Hepatocyte (in vitro differentiated cells): ENCODE results near the gene DNAL4. TPM values are rescaled to one million over a fixed set of nuclear protein-coding genes. Genes with fewer than 3 reads are reported as not detected.

Experiments
- DNase-seq: peaks from one replicate; pipeline ENCODE4 v3.0.0-alpha.2; 2016; ENCODE audit warnings: low spot score
- H2AFZ ChIP-seq: fragments of 200-600 bp; sonication (generic); 2 replicates; pipeline ENCODE4 v1.6.0; 2016; ENCODE audit warnings: antibody characterized with exemption, mild to moderate bottlenecking
- H3K27ac ChIP-seq: fragments of 200-600 bp; sonication (generic); 2 replicates; pipeline ENCODE4 v1.5.1; 2016; ENCODE audit warnings: mild to moderate bottlenecking
- H3K27me3 ChIP-seq: fragments of 200-600 bp; sonication (generic); 2 replicates; pipeline ENCODE4 v1.6.1; 2016
- H3K36me3 ChIP-seq: fragments of 200-600 bp; sonication (generic); replicated peaks from 2 replicates; pipeline ENCODE4 v1.5.1; 2016; ENCODE audit warnings: low read depth; ENCODE audit not compliant: insufficient read depth
- H3K4me1 ChIP-seq: fragments of 200-600 bp; sonication (generic); 2 replicates; pipeline ENCODE4 v1.5.1; 2016; ENCODE audit warnings: mild to moderate bottlenecking, moderate library complexity; ENCODE audit not compliant: insufficient read depth
- H3K4me2 ChIP-seq: fragments of 200-600 bp; sonication (generic); 2 replicates; pipeline ENCODE4 v1.6.0; 2016
- H3K4me3 ChIP-seq: fragments of 200-600 bp; sonication (generic); 2 replicates; pipeline ENCODE4 v1.5.1; 2016; ENCODE audit warnings: mild to moderate bottlenecking
- H3K79me2 ChIP-seq: fragments of 200-600 bp; sonication (generic); 2 replicates; pipeline ENCODE4 v1.6.0; 2017; ENCODE audit warnings: mild to moderate bottlenecking
- H3K9me2 ChIP-seq: fragments of 200-600 bp; sonication (generic); replicated peaks from 2 replicates; pipeline ENCODE4 v1.6.0; 2017; ENCODE audit warnings: mild to moderate bottlenecking; ENCODE audit not compliant: insufficient read depth
- H3K9me3 ChIP-seq: fragments of 200-600 bp; sonication (generic); 2 replicates; pipeline ENCODE4 v1.5.1; 2016; ENCODE audit warnings: low read depth, mild to moderate bottlenecking
- H4K20me1 ChIP-seq: fragments of 200-600 bp; sonication (generic); 2 replicates; pipeline ENCODE4 v1.6.0; 2016; ENCODE audit warnings: mild to moderate bottlenecking; ENCODE audit not compliant: insufficient read depth, poor library complexity, severe bottlenecking
- EZH2 ChIP-seq: fragments of 200-600 bp; sonication (generic); IDR thresholded peaks from 2 replicates; pipeline ENCODE4 v1.6.1; 2016; ENCODE audit warnings: antibody characterized with exemption, mild to moderate bottlenecking, borderline replicate concordance
- EZH2phosphoT487 ChIP-seq: fragments of 200-600 bp; sonication (generic); IDR thresholded peaks from one replicate; pipeline ENCODE4 v1.6.1; 2018; ENCODE audit warnings: antibody characterized with exemption, mild to moderate bottlenecking, low read depth, moderate library complexity; ENCODE audit not compliant: unreplicated experiment, severe bottlenecking
- WGBS: methylation state at CpG from one replicate; pipeline ENCODE4 v1.1.6; 2016; ENCODE audit warnings: low lambda C conversion rate; ENCODE audit errors: missing lambda C conversion rate; 5-methylcytosine and 5-hydroxymethylcytosine counted together
- polyA plus RNA-seq: library from polyadenylated mRNA; unstranded; fragments of >200 nt; fragmentation: Nextera tagmentation; extraction: Ambion mirVana; gene quantifications from 2 replicates; pipeline ENCODE4 v1.2.1, GENCODE V29; 2016
- total RNA-seq: library from RNA; depleted of rRNA; stranded (reverse); fragments of >200 nt; gene quantifications from 2 replicates; pipeline ENCODE4 v1.2.3, GENCODE V29; 2014
- TF ChIP-seq, protein P1 (sequence below): fragments of 200-600 bp; sonication (generic); IDR thresholded peaks from 2 replicates; pipeline ENCODE4 v1.5.1; 2016; ENCODE audit warnings: antibody characterized with exemption, mild to moderate bottlenecking; ENCODE audit not compliant: poor library complexity

DNAL4 gene
- total and polyA plus RNA-seq, 2 experiments from 2014 or later, result 11.9 to 21.5 TPM

DNA sequence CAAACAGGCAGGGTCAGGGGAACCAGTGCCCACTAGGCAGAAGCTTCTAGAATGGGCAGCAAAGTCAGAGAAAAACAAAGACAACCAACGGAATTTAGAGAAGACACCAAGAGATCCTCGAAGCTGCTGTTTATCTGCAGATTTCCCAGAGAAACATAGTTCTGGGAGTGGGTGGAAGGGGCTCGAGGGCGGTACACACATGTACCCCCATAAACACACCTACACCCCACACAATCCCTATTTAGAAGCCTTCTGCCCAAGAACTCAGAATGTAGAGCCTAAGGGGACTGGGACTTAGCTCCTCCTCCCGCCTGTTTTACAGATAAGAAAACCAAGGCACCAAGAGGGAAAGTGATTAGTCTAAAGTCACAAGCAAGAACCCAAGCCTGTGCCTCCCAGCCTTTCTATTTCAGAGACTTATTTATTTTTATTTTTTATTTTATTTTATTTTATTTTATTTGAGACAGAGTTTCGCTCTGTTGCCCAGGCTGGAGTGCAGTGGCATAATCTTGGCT is 43.5 kb upstream of the DNAL4 start:
- H4K20me1 ChIP-seq, result peaks cover 2% of the 10 kb centered on the region
- H2AFZ ChIP-seq, result no peak overlapping the region
- H3K4me3 ChIP-seq, result no peak overlapping the region

DNA sequence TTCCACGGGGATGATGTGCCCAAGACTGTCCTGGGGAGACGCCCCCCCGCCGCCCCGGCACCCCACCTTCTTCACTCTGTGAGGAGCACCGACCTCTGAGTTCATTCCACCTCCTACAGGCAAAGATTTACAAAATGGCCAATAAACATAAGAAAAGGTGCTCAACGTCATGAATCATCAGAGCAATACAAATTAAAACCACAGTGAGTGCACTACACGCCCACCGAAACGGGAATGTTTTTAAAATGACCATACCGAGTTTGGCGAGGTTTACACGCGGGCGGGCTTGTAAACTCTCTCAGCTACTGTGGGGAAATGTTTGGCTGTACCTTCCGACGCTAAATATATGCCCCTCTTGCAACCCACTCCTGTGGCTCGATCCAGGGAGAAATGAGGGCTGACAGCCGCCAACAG is 42.0 kb upstream of the DNAL4 start:
- no peaks in the 10 kb centered on the region for H3K4me1 ChIP-seq
- H3K36me3 ChIP-seq, result no peaks in the 10 kb centered on the region
- 51% methylated on average over 19 of the region's 19 CpGs for WGBS
- H3K79me2 ChIP-seq, result no peaks in the 10 kb centered on the region
- DNase-seq, result no peak
- H4K20me1 ChIP-seq, result no peaks in the 10 kb centered on the region
- no peak overlapping the region for H3K27ac ChIP-seq
- no peaks in the 10 kb centered on the region for H3K27me3 ChIP-seq
- no peaks in the 10 kb centered on the region for H3K9me3 ChIP-seq
- H3K4me3 ChIP-seq, result no peak overlapping the region
- no peak overlapping the region for H3K4me2 ChIP-seq
- TF ChIP-seq EZH2, result no peak
- TF ChIP-seq, protein P1, sequence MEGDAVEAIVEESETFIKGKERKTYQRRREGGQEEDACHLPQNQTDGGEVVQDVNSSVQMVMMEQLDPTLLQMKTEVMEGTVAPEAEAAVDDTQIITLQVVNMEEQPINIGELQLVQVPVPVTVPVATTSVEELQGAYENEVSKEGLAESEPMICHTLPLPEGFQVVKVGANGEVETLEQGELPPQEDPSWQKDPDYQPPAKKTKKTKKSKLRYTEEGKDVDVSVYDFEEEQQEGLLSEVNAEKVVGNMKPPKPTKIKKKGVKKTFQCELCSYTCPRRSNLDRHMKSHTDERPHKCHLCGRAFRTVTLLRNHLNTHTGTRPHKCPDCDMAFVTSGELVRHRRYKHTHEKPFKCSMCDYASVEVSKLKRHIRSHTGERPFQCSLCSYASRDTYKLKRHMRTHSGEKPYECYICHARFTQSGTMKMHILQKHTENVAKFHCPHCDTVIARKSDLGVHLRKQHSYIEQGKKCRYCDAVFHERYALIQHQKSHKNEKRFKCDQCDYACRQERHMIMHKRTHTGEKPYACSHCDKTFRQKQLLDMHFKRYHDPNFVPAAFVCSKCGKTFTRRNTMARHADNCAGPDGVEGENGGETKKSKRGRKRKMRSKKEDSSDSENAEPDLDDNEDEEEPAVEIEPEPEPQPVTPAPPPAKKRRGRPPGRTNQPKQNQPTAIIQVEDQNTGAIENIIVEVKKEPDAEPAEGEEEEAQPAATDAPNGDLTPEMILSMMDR, result no peak
- no peak for TF ChIP-seq EZH2phosphoT487
- no peak overlapping the region for H2AFZ ChIP-seq
- H3K9me2 ChIP-seq, result no peaks in the 10 kb centered on the region

More for the DNA sequence above, 43.5 kb upstream of the DNAL4 start:
- no peaks in the 10 kb centered on the region for H3K9me2 ChIP-seq
- TF ChIP-seq EZH2phosphoT487 (no peak), EZH2 (no peak)
- TF ChIP-seq, protein P1, result no peak
- WGBS, result 84% methylated on average over 6 of the region's 6 CpGs
- H3K27ac ChIP-seq, result no peak overlapping the region
- no peaks in the 10 kb centered on the region for H3K4me1 ChIP-seq
- no peaks in the 10 kb centered on the region for H3K36me3 ChIP-seq
- no peaks in the 10 kb centered on the region for H3K9me3 ChIP-seq
- H3K27me3 ChIP-seq, result peaks cover 13% of the 10 kb centered on the region
- H3K79me2 ChIP-seq, result peaks cover 3% of the 10 kb centered on the region
- no peak overlapping the region for H3K4me2 ChIP-seq
- DNase-seq, result no peak

DNA sequence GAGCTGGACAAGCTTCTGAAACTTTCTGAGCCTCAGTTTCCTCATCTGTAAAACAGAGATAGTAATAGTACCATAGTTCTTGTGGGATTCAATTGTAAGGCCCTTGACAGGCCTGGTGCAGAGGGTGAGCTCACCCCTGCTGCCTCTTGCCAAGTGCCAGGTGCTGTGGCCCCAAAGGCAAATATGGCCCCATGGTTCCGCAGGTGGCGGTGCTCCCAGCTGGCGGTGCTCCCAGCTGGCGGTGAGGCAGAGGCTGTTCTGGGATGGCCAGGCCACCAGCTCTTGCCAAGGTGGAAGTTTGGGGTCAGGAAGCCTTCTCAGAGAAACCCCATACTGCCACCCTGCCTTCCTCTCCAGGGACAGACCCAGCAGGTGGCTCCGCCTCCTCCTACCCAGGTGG is 41.0 kb upstream of the DNAL4 start:
- no peak for DNase-seq
- H3K27ac ChIP-seq, result no peak overlapping the region
- H3K79me2 ChIP-seq, result no peaks in the 10 kb centered on the region
- no peaks in the 10 kb centered on the region for H3K4me1 ChIP-seq
- no peaks in the 10 kb centered on the region for H3K36me3 ChIP-seq
- H3K9me2 ChIP-seq, result no peaks in the 10 kb centered on the region
- WGBS, result 97% methylated on average over 5 of the region's 5 CpGs
- no peaks in the 10 kb centered on the region for H3K27me3 ChIP-seq
- H3K9me3 ChIP-seq, result no peaks in the 10 kb centered on the region
- no peak overlapping the region for H2AFZ ChIP-seq
- H3K4me3 ChIP-seq, result no peak overlapping the region
- H4K20me1 ChIP-seq, result no peaks in the 10 kb centered on the region
- TF ChIP-seq EZH2phosphoT487 (no peak), EZH2 (no peak)
- TF ChIP-seq, protein P1, result no peak
- no peak overlapping the region for H3K4me2 ChIP-seq
